ENCODE measurements around the gene RGS14. TPM values are rescaled to one million over a fixed set of nuclear protein-coding genes. Genes with fewer than 3 reads are reported as not detected.

RGS14 gene, protein sequence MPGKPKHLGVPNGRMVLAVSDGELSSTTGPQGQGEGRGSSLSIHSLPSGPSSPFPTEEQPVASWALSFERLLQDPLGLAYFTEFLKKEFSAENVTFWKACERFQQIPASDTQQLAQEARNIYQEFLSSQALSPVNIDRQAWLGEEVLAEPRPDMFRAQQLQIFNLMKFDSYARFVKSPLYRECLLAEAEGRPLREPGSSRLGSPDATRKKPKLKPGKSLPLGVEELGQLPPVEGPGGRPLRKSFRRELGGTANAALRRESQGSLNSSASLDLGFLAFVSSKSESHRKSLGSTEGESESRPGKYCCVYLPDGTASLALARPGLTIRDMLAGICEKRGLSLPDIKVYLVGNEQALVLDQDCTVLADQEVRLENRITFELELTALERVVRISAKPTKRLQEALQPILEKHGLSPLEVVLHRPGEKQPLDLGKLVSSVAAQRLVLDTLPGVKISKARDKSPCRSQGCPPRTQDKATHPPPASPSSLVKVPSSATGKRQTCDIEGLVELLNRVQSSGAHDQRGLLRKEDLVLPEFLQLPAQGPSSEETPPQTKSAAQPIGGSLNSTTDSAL
- 2.2 and 5.1 TPM in 2 replicates for total RNA-seq

DNA sequence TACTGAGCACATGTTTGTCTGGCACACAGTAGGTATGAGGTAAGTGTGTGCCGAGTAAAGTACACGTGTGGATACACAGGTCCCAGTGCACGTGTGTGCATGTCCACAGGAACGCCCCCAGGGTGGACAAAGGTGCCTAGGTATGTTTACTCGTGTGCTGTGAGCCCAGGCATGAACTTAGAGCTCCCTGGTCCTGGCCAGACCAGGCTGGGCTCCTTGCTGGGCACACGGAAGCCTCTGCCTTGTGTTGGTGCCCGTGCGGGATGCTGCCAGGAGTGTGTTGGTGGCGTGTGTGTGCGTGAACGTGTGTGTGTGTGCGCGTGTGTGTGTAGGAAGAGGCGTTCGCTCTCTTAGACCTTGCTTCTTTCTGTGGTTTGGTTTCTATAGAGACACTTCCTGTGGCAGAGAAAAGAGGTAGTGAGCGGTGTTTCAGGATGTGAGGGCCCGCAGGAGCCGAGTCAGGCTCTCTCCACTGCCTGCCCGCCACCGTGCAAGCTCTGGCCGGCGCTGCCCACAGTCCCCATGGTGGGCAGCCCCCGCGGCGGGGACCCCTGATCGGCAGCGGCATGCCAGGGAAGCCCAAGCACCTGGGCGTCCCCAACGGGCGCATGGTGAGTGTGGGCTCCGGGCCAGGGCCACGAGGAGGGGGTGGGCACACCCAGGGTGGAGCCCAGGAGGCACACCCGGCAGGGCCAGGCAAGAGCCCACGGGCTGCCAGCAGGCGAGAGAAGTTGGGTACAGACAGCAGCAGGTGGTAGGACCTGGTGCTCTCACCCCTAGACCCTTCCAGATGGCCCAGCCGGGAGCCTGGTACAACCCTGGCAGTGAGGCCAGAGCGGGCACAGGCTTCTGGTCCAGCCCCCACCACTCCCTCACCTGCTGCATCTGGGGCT is at the start of gene RGS14:
Gene RGS14 (plus strand): TSS at position 466 of the 893 bp plus-strand sequence. CDS start 101 bp downstream, at position 567.

DNA sequence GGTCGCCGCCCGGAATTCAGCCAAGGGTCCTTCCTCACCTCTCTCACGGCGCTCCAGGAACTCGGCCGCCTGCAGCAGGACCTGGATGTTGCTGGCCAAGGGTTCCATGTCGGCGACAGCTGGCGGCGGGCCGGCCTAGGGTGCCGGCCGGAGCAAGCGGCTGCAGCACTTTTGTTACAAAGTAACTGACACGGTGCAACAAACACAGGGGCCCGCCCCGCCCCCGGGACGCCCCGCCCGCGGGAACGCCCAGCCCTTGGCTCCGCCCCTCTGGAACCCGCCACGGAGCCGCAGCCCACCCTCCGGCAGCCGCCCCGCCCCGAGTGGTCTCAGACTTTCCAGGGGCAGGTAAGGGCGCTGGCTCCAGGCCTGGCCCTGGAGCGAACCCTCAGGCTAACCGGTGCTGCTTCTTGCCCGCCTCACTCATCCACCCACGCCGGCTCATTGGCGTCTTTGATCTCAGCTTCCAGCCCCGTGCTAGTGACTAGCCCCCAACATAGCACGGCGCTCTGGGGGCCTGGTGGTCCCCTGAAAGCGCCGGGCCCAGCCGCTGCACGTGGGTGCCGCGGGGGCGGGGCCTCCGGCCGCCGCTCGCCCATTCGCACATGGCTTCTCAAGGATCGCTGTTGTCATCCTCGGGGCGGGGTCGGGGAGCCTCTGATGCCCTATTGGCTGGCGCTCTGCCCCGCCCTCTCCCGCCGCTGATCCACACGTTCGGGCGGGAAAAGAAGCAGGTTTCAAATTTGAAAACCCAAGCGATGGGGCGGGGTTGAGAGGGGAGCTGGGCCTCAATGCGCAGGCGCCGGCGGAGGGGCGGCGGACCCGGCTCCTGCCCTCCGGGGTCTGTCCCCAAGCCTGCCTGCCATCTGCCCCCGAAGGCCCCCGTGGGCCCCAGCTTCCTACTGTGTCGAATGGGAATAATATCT is 45.7 kb upstream of the RGS14 start, which contains the start of gene MXD3:
Gene MXD3 (minus strand): TSS at position 176 of the 926 bp plus-strand sequence. CDS start 68 bp downstream, at position 108.

DNA sequence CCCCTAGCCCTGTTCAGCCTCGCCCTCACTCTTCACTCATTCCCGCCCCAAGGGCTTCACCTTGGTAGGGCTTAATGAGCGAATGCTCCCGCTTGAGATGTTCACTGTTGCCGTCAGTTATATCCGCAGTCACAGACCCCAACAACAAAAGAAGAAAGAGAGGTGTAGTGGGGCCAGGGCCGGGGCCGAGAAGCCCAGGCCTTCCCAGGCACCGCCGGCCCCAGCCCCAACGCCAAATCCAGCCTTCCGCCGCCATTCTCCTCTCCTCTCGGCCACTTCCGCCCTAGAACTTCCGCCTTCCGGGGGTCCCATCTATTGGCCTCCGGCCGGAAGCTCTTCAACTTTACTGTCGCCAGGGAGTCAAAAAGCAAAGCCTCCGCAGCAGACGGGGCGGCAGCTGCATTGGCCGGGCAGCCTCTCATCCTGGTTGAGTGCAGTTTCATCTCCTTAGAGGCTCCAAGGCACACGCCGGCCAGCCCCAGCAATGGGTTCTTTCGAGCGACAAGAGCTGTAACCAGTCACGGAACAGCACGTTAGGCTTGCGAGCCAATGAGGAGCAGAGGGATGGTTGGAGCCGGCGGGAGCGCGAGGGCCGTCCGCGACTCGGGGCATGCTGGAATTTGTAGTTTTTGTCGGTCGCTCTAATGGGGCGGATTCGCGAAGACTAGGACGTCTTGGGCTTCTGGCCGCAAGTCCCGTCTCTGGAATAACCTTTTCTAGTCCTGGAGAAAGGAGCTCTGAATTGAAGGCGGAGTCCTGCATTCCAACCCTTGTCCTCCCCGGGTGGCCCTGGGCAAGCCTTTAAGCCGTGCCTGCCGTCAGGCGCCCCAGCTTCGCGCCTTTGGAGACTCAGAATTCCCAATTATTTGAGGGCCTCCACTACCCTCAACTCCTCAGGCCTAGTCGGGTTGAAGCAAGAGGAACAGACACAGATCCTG is 6.1 kb upstream of the RGS14 start, which contains the start of gene LMAN2:
Gene LMAN2 (minus strand): TSS at position 277 of the 938 bp plus-strand sequence. CDS start 21 bp downstream, at position 256.

DNA sequence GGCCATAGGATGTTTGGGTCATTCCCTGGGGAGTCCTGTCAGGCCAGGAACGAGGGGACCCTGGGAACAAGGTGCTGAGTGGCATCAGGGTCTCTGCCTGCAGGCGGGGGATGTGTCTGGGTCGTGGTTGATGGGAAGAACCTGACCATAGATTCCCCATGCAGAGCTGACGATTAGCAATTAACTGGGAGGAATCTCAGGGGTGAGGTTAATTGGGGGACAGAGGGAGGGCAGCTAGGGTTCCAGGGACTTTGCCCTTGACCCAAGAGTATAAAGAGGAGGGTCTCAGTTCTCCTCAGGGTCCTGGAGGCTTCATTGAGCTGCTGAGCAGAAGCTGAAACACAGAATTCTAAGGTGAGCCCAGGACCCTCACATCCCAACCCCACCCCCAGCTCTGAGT is 26.4 kb downstream of the RGS14 start, which contains the start of gene SLC34A1:
Gene SLC34A1 (plus strand): TSS at position 301 of the 400 bp plus-strand sequence. CDS start 1,308 bp downstream, outside the sequence.

DNA sequence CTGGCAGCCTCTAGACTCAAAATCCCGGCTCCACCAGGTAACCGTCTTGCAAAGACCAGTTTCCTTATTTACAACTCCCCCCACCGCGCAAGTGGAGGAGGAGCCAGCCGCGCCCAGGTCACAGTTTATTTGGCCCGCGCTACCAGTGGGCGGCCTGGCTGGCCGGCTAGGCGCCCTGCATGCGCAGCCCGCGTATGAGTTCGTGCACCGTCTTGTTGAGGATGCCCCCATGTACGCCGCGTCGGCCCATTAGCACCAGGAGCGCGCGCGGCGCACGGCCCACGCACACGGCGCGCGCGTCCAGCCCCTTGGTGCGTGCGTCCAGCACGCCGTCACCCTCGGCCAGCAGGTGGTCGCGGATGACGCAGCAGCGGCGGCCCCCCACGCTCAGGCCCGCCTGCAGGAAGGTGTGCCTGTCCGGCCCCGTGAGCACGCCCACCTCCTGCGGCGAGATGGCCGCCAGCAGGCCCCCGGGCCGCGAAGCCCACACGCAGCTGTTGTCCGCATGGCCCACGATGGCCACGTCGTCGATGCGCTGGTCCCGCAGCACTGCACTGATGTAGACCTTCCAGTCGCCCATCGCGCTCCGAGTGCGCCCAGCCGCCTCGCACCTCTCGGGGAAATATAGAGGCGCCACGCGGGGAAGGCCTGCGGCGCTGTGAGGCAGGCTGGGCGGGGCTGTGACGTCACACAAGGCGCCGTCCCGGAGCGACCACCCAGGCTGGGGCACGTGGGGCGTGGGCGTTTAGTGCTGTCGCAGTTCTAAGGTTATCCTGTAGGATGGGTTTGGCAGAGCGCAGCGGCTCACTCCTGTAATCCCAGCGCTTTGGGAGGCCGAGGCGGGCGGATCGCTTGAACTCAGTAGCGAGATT is 42.5 kb downstream of the RGS14 start, which contains the start of gene PFN3:
Gene PFN3 (minus strand): TSS at position 665 of the 872 bp plus-strand sequence. CDS start 85 bp downstream, at position 580.

DNA sequence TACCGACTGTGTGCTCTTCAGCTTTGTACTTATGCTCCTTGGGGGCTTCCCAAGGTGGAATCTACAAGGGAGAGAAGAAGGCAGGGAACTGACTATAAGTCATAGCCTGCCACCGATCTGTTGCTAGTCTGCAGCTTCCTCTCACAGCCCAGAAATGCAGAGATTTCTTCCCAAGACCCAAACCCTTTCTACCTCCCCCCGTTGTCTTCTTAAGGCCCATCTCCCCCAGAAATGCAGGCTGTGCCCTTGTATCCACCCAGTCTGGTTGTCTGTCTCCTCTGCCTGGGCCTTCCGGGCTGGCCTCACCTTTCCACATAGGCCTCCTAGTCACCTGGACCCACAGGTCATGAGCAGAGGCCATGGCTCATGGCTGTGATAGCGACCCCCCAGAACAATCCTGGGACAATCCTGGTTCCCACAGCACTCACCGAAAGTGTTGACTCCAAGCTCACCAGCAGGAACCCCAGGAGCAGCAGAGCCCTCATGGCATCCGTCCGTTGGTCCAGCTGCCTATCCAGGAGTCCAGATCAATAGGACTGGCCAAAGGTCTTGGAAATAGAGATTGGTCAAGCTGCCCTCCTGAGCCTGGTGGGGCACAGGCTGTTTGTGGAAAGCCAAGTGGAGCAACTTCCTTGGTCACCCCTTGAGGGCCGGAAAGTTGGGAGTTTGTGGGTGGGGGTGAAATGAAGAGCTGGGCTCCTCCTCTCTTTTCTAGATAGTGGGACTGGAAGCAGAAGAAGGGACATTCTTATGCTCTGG is 51.5 kb downstream of the RGS14 start, which contains the start of gene F12:
Gene F12 (minus strand): TSS at position 522 of the 759 bp plus-strand sequence. CDS start 37 bp downstream, at position 485.

Other genes with a start within 250 kb of the RGS14 start
- 30.9 and 37.9 TPM in 2 replicates for gene NSD1, start 224.2 kb upstream of the RGS14 start, total RNA-seq
- gene RAB24, start 54.2 kb upstream of the RGS14 start, total RNA-seq, result 17.8 and 22.1 TPM in 2 replicates
- 101 and 120 TPM in 2 replicates for gene PRELID1, start 54.1 kb upstream of the RGS14 start, total RNA-seq
- gene MXD3, start 46.0 kb upstream of the RGS14 start, total RNA-seq, result 10.4 and 14.7 TPM in 2 replicates
- gene LMAN2, start 6.3 kb upstream of the RGS14 start, total RNA-seq, result 430 and 437 TPM in 2 replicates
- not detected in 2 replicates for gene SLC34A1, start 26.5 kb downstream of the RGS14 start, total RNA-seq
- gene PFN3, start 42.7 kb downstream of the RGS14 start, total RNA-seq, result not detected in 2 replicates
- gene F12, start 51.6 kb downstream of the RGS14 start, total RNA-seq, result 0.25 and 0.26 TPM in 2 replicates
- gene GRK6, start 68.8 kb downstream of the RGS14 start, total RNA-seq, result 15.8 and 21.7 TPM in 2 replicates
- 5.3 and 6.3 TPM in 2 replicates for gene PRR7, start 88.9 kb downstream of the RGS14 start, total RNA-seq
- gene DBN1, start 115.7 kb downstream of the RGS14 start, total RNA-seq, result 124 and 135 TPM in 2 replicates
- 55.5 and 76.9 TPM in 2 replicates for gene PDLIM7, start 139.7 kb downstream of the RGS14 start, total RNA-seq
- 1.4 and 2.0 TPM in 2 replicates for gene DOK3, start 151.9 kb downstream of the RGS14 start, total RNA-seq
- 101 and 127 TPM in 2 replicates for gene DDX41, start 159.0 kb downstream of the RGS14 start, total RNA-seq
- 11.2 and 16.0 TPM in 2 replicates for gene FAM193B, start 196.6 kb downstream of the RGS14 start, total RNA-seq
- 178 and 212 TPM in 2 replicates for gene TMED9, start 234.3 kb downstream of the RGS14 start, total RNA-seq
- gene B4GALT7, start 242.2 kb downstream of the RGS14 start, total RNA-seq, result 26.7 and 28.9 TPM in 2 replicates

Data from aortic smooth muscle cell (primary cell).